Thoracic aorta (tissue), 2 donors: ENCODE data around the gene COL18A1. TPM values are rescaled to one million over a fixed set of nuclear protein-coding genes. Genes with fewer than 3 reads are reported as not detected.

Experiments used
- ATAC-seq: fragments of 150-250 bp; one replicate; pipeline ENCODE4 v1.8.0; 2017; ENCODE audit warnings: low read depth; ENCODE audit not compliant: insufficient number of reproducible peaks, low FRiP score
- DNase-seq: peaks from one replicate; pipeline ENCODE4 v3.0.0-alpha.2; 2020; ENCODE audit warnings: low spot score
- H3K27ac ChIP-seq, 2 donors: fragments of 200-600 bp; sonication (generic); 1 replicate in 1 of 2; 2 replicates in 1 of 2; pipeline ENCODE4 v1.5.1; 2016; ENCODE audit warnings: mild to moderate bottlenecking in 2 of 2, moderate library complexity in 2 of 2
- H3K27me3 ChIP-seq: fragments of 200-600 bp; sonication (generic); replicated peaks from 2 replicates; pipeline ENCODE4 v1.6.0; 2016; ENCODE audit warnings: mild to moderate bottlenecking; ENCODE audit not compliant: insufficient read depth
- H3K36me3 ChIP-seq: fragments of 200-600 bp; sonication (generic); one replicate; pipeline ENCODE4 v1.5.1; 2016
- H3K4me1 ChIP-seq, 2 donors: fragments of 200-600 bp; sonication (generic); 1 replicate in 1 of 2; 2 replicates in 1 of 2; pipeline versions ENCODE4 v1.5.1 to v1.6.0; 2016; ENCODE audit warnings: low read depth in 2 of 2, mild to moderate bottlenecking in 1 of 2; ENCODE audit not compliant: control insufficient read depth in 1 of 2
- H3K4me3 ChIP-seq: fragments of 200-600 bp; sonication (generic); 2 replicates; pipeline ENCODE4 v1.5.1; 2016; ENCODE audit warnings: mild to moderate bottlenecking
- H3K9me3 ChIP-seq: fragments of 200-600 bp; sonication (generic); 2 replicates; pipeline ENCODE4 v1.5.1; 2016
- total RNA-seq, 2 donors: library from RNA; depleted of rRNA; stranded (reverse); fragments of >200 nt; gene quantifications; one replicate each; pipeline versions ENCODE4 v1.1.0 to v1.2.3, GENCODE V29; 2016
- TF ChIP-seq, protein P1 (sequence below): fragments of 200-600 bp; sonication (generic); IDR thresholded peaks from one replicate; pipeline ENCODE4 v1.5.1; 2019; ENCODE audit warnings: antibody characterized with exemption

The COL18A1 gene
- total RNA-seq, 2 donors from 2014 or later, result 507 to 811 TPM

DNA sequence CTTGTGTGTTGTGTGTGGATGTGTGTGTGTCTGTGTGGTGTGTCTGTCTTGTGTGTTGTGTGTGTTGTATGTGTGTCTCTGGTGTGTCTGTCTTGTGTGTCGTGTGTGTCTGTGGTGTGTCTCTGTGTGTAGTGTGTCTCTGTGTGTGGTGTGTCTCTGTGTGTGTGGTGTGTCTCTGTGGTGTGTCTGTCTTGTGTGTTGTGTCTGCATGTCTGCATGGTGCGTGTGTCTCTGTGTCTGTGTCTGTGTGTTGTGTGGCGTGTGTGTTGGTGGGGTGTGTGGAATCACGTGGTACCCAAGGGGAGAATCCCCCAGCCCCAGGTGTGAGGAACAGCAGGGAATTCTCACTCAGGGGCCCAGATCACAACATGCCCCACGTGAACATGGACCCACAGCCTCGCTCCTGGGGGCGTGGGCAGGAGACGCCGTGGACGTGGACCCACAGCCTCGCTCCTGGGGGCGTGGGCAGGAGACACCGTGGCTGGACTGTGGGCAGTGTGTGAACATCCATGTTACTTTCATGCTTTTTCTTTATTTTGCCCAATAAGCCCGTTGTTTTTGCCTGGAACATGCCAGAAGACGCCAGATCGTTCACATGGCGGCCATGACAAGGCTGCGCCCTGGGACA, 69.5 kb downstream of the COL18A1 start:
- ATAC-seq, result no peak
- no peak overlapping the region for H3K27ac ChIP-seq
- TF ChIP-seq, protein P1, sequence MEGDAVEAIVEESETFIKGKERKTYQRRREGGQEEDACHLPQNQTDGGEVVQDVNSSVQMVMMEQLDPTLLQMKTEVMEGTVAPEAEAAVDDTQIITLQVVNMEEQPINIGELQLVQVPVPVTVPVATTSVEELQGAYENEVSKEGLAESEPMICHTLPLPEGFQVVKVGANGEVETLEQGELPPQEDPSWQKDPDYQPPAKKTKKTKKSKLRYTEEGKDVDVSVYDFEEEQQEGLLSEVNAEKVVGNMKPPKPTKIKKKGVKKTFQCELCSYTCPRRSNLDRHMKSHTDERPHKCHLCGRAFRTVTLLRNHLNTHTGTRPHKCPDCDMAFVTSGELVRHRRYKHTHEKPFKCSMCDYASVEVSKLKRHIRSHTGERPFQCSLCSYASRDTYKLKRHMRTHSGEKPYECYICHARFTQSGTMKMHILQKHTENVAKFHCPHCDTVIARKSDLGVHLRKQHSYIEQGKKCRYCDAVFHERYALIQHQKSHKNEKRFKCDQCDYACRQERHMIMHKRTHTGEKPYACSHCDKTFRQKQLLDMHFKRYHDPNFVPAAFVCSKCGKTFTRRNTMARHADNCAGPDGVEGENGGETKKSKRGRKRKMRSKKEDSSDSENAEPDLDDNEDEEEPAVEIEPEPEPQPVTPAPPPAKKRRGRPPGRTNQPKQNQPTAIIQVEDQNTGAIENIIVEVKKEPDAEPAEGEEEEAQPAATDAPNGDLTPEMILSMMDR, result no peak
- no peak overlapping the region for H3K4me3 ChIP-seq
- H3K9me3 ChIP-seq, result no peaks in the 10 kb centered on the region
- peaks cover 7 to 38% of the 10 kb centered on the region in 2 donors for H3K4me1 ChIP-seq
- no peaks in the 10 kb centered on the region for H3K27me3 ChIP-seq
- H3K36me3 ChIP-seq, result peaks cover 37% of the 10 kb centered on the region
- no peak for DNase-seq

DNA sequence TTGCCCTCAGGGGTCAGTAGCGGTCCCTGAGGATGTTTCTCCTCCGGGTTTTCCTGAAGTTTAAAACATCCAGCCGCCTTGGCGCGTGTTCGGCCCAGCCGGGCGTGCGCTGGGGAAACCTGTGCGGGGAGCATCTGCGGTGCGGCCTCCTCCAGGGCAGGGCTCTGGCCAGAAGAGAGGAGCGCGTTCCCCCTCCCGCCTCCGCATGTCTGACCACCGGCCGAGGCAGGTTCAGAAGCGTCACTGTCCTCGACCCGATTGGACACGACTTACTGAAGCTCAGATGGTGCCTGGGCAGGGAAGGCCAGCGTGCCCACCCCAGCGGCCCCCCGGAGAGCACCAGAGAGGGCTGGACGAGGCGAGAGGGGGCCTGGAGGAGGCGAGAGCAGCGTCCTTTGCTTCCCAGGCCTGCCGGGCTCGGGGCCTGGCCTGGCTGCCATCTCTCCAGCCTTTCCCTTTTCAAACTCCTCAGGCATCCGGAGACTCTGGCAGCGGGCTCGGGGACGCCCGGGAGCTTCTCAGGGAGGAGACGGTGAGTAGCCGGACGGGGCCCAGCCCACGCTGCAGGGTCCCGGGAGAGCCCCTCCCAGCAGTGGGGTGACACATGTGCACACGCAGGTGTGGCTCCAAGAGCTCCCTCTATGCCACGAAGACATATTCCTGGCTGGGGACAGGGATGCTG, 70.2 kb downstream of the COL18A1 start:
- TF ChIP-seq, protein P1, result no peak
- DNase-seq, result no peak
- Histone ChIP-seq H3K27me3 (no peaks in the 10 kb centered on the region), H3K9me3 (no peaks in the 10 kb centered on the region), H3K4me3 (no peak overlapping the region), H3K4me1 (peaks cover 7 to 33% of the 10 kb centered on the region in 2 donors), H3K27ac (no peak overlapping the region), H3K36me3 (peaks cover 41% of the 10 kb centered on the region)
- no peak for ATAC-seq

DNA sequence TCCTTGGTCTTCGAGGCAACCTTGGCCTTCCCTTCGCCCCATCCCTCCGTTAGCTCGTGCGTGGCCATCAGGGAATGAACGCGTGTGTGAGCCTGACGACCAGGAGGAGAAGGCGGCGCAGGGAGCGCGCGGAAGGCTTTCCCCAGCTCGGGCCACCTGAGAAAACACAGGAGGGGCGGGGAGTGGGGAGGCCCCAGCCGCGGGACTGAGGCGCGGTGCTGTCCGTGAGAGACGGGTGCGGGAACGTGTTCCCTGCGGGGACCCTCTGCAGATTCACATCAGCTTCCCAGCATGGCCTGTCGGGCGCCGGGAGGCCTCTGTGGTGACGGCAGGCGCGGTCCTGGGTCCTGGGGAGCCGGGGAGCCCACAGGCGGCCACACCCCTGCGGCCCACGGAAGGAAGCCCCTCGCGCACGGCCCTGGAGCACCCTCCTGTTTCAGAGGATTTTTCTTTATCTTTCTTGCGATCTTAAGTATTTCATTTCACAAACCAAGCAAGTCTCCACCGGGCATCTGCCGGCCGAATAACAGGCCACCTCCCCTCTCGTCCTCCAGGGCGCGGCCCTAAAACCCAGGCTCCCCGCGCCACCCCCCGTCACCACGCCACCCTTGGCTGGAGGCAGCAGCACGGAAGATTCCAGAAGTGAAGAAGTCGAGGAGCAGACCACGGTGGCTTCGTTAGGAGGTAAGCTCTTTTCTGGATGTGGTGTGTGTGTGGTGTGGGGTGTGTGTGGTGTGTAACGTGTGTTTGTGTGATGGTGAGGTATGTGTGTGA, 71.0 kb downstream of the COL18A1 start:
- Histone ChIP-seq H3K9me3 (no peaks in the 10 kb centered on the region), H3K27me3 (no peaks in the 10 kb centered on the region), H3K36me3 (peaks cover 48% of the 10 kb centered on the region), H3K4me3 (no peak overlapping the region), H3K4me1 (peaks cover under 1 to 24% of the 10 kb centered on the region in 2 donors), H3K27ac (no peak overlapping the region)
- ATAC-seq (no peak), DNase-seq (no peak)
- TF ChIP-seq, protein P1, result no peak

DNA sequence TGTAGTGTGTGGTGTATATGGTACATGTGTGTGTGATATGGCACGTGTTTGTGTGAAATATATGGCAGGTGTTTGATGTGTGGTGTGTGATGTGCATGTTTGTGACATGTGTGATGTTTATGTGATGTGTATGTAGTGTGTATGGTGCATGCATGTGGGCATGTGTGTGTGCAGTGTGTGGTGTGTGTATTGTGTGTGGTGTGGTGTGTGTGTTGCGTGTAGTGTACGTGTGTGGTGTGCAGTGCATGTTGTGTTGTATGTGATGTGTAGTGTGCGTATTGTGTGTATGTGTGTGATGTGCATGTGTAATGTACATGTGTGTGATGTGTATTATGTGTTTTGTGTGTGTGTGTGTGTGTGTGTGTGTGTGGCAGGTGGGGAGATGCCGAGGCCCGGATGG, 71.6 kb downstream of the COL18A1 start:
- DNase-seq, result no peak
- H3K4me3 ChIP-seq, result no peak overlapping the region
- no peaks in the 10 kb centered on the region for H3K27me3 ChIP-seq
- no peaks in the 10 kb centered on the region for H3K9me3 ChIP-seq
- H3K27ac ChIP-seq, result no peak overlapping the region
- no peak for ATAC-seq
- H3K36me3 ChIP-seq, result peaks cover 49% of the 10 kb centered on the region
- TF ChIP-seq, protein P1, result no peak
- H3K4me1 ChIP-seq, result peaks cover 0 to 20% of the 10 kb centered on the region in 2 donors
